Body of pancreas (tissue), 4 donors: Measurements from ENCODE around the gene TEX51. TPM values are rescaled to one million over a fixed set of nuclear protein-coding genes. Genes with fewer than 3 reads are reported as not detected.

ENCODE experiments used
- ATAC-seq: fragments of 150-250 bp; one replicate; pipeline ENCODE4 v1.9.1; 2016
- DNase-seq, 4 donors: peaks; one replicate each; pipeline ENCODE4 v3.0.0-alpha.2; 2019
- H3K27ac ChIP-seq, 4 donors: fragments of 200-600 bp; sonication (generic); 1 replicate in 3 of 4; 2 replicates in 1 of 4; pipeline versions ENCODE4 v1.5.1 to v1.6.1; 2016 to 2019; ENCODE audit warnings: mild to moderate bottlenecking in 1 of 4, mixed read lengths in 1 of 4, moderate library complexity in 1 of 4
- H3K27me3 ChIP-seq, 2 donors: fragments of 200-600 bp; sonication (generic); one replicate each; pipeline ENCODE4 v1.6.0; 2016; ENCODE audit warnings: mild to moderate bottlenecking in 1 of 2
- H3K36me3 ChIP-seq, 2 donors: fragments of 200-600 bp; sonication (generic); replicated peaks in 1 of 2; 2 replicates each; pipeline ENCODE4 v1.5.1; 2016; ENCODE audit warnings: low read depth in 2 of 2; ENCODE audit not compliant: insufficient read depth in 1 of 2
- H3K4me1 ChIP-seq: fragments of 200-600 bp; sonication (generic); one replicate; pipeline ENCODE4 v1.6.0; 2016
- H3K4me3 ChIP-seq, 2 donors: fragments of 200-600 bp; sonication (generic); 1 replicate in 1 of 2; 2 replicates in 1 of 2; pipeline ENCODE4 v1.5.1; 2016 to 2019
- H3K9me3 ChIP-seq, 3 donors: fragments of 200-600 bp; sonication (generic); 1 replicate in 2 of 3; 2 replicates in 1 of 3; pipeline ENCODE4 v1.5.1; 2016
- CTCF ChIP-seq, 7 experiments: fragments of 450-650 bp in 4 of 7; fragments of 200-600 bp in 3 of 7; sonication (generic) in 3 of 7; IDR thresholded peaks; one replicate each; pipeline ENCODE4 v1.5.1; 2016 to 2019; ENCODE audit warnings: antibody characterized with exemption in 7 of 7
- POLR2A ChIP-seq, 3 donors: fragments of 450-650 bp; IDR thresholded peaks; one replicate each; pipeline ENCODE4 v1.6.1; 2016; ENCODE audit warnings: antibody characterized with exemption in 3 of 3, mild to moderate bottlenecking in 2 of 3
- WGBS, 2 donors: methylation state at CpG; one replicate each; pipeline ENCODE4 v1.1.5; 2017; 5-methylcytosine and 5-hydroxymethylcytosine counted together
- intact Hi-C: fragments of 100-400 bp; cut with DNase I; formaldehyde crosslinking; loops from one replicate; pipeline ENCODE4 v1.15.1; 2023
- total RNA-seq, 2 donors: library from RNA; depleted of rRNA; stranded (reverse); fragments of >200 nt; gene quantifications; one replicate each; pipeline ENCODE4 v1.1.0, GENCODE V29; 2016

TEX51 gene
- total RNA-seq, 2 donors from 2014 or later, result not detected

GRCh38 chr2:126912201-126912600, 13.5 kb downstream of the TEX51 start:
- WGBS, 2 donors, result 69 to 76% methylated on average over 7 of the region's 7 CpGs
- no peak for ATAC-seq
- intact Hi-C loops, result no loop called here
- Histone ChIP-seq H3K4me3 (no peak overlapping the region), H3K27ac (no peak overlapping the region), H3K9me3 (no peaks in the 10 kb centered on the region), H3K27me3 (no peaks in the 10 kb centered on the region), H3K36me3 (no peaks in the 10 kb centered on the region), H3K4me1 (no peaks in the 10 kb centered on the region)
- no peak for DNase-seq
- no peak for TF ChIP-seq CTCF (IDR thresholded peaks at IDR 0.05)
- TF ChIP-seq POLR2A (IDR thresholded peaks at IDR 0.05), result no peak

- no peak for DNase-seq
- Histone ChIP-seq H3K9me3 (no peaks in the 10 kb centered on the region), H3K4me3 (no peak overlapping the region), H3K36me3 (no peaks in the 10 kb centered on the region), H3K4me1 (no peaks in the 10 kb centered on the region), H3K27ac (no peak overlapping the region), H3K27me3 (no peaks in the 10 kb centered on the region)
- no peak for TF ChIP-seq POLR2A (IDR thresholded peaks at IDR 0.05)
- TF ChIP-seq CTCF (IDR thresholded peaks at IDR 0.05), result no peak
- intact Hi-C loops, result no loop called here
- ATAC-seq, result no peak
- 81 to 83% methylated on average over 2 of the region's 2 CpGs for WGBS, 2 donors
Measured at GRCh38 chr2:126913329-126913728, 14.6 kb downstream of the TEX51 start.

GRCh38 chr2:126913881-126914615, 15.4 kb downstream of the TEX51 start:
- Histone ChIP-seq H3K9me3 (no peaks in the 10 kb centered on the region), H3K4me3 (no peak overlapping the region), H3K36me3 (no peaks in the 10 kb centered on the region), H3K27me3 (no peaks in the 10 kb centered on the region), H3K27ac (no peak overlapping the region), H3K4me1 (no peaks in the 10 kb centered on the region)
- ATAC-seq, result no peak
- intact Hi-C loops, result no loop called here
- TF ChIP-seq POLR2A (IDR thresholded peaks at IDR 0.05), result no peak
- TF ChIP-seq CTCF (IDR thresholded peaks at IDR 0.05), result no peak
- no peak for DNase-seq
- WGBS, 2 donors, result 67 to 73% methylated on average over 9 to 10 of the region's 10 CpGs

- no peak for TF ChIP-seq POLR2A (IDR thresholded peaks at IDR 0.05)
- no peak for TF ChIP-seq CTCF (IDR thresholded peaks at IDR 0.05)
- Histone ChIP-seq H3K27me3 (no peaks in the 10 kb centered on the region), H3K4me1 (no peaks in the 10 kb centered on the region), H3K36me3 (no peaks in the 10 kb centered on the region), H3K27ac (no peak overlapping the region), H3K9me3 (no peaks in the 10 kb centered on the region), H3K4me3 (no peak overlapping the region)
- intact Hi-C loops, result no loop called here
- WGBS, 2 donors, result 79 to 80% methylated on average over 14 of the region's 14 CpGs
- DNase-seq (no peak), ATAC-seq (no peak)
Measured at GRCh38 chr2:126914811-126915500, 16.3 kb downstream of the TEX51 start.
